Astrocyte of the cerebellum (primary cell): ENCODE results near the gene PARD6G.
"Not testable (repeated sequence)": the region's sequence is repeated elsewhere in the genome, so short reads cannot be mapped to it uniquely, and the experiment has no call there.

Experiments used
- DNase-seq: peaks from one replicate; pipeline ENCODE4 v3.0.0-alpha.2; 2011; ENCODE audit warnings: low read depth
- H3K4me3 ChIP-seq: 2 replicates; pipeline ENCODE4 v1.5.1; 2011; ENCODE audit warnings: mild to moderate bottlenecking, low read depth, low read length, moderate library complexity
- CTCF ChIP-seq: IDR thresholded peaks from 2 replicates; pipeline ENCODE4 v1.5.1; 2012; ENCODE audit warnings: low read length, low read depth, moderate library complexity, mild to moderate bottlenecking; ENCODE audit errors: missing control alignments
- in situ Hi-C: cut with HindIII; loops from 2 replicates; pipeline ENCODE4 v1.10.0; 2017; ENCODE audit warnings: low sequenced_read_pairs

The PARD6G gene

DNA sequence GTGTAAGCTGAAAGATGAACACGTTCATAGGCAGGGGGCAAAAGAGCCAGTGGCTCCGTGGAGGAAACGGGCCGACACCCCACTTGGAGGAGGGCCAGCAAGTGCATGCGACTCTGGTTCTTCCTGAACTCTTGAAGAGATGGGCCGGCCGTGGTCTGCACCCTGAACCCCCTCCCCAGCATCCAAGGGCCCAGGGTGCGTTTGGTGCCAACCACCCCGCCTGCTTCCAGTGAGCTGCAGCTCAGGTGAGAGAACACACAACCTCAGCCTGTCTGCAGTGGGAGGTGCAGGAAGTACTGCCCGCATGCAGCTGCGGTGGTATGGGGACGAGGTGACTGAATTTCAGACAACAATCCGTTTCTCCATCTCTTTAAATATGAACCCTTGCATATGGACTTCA, 79.4 kb downstream of the PARD6G start:
- in situ Hi-C loops = no loop called here
- TF ChIP-seq CTCF = no peak
- DNase-seq = no peak
- no peak overlapping the region for H3K4me3 ChIP-seq

GRCh38 chr18:80167331-80167730, 80.0 kb downstream of the PARD6G start:
- no peak for TF ChIP-seq CTCF
- in situ Hi-C loops = no loop called here

DNA sequence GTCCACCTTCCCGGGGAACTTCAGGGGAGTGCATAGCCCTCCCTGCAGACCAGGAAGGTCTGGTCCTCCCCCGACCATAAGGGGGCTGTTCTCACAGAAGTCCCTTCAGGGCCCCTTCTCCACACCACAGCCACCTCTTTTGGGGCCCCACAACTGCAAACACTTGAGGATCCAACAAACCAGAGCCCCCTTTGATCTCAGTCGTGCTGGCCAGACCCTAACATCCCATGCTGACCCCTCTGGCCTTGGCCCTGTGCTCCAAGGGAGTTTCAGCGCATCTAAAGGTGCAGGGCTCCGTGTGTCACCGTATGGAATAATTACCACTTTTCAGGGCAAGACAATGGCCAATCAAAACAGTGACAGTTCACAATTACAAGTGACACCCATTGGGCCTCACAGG, 80.6 kb downstream of the PARD6G start:
- no peak overlapping the region for H3K4me3 ChIP-seq
- no peak for DNase-seq
- in situ Hi-C loops = no loop called here
- TF ChIP-seq CTCF = no peak

More at GRCh38 chr18:80167331-80167730, 80.0 kb downstream of the PARD6G start:
- no peak for DNase-seq
- no peak overlapping the region for H3K4me3 ChIP-seq

GRCh38 chr18:80166240-80166639, 81.1 kb downstream of the PARD6G start:
- H3K4me3 ChIP-seq = no peak overlapping the region
- DNase-seq = no peak
- in situ Hi-C loops = no loop called here
- no peak for TF ChIP-seq CTCF

DNA sequence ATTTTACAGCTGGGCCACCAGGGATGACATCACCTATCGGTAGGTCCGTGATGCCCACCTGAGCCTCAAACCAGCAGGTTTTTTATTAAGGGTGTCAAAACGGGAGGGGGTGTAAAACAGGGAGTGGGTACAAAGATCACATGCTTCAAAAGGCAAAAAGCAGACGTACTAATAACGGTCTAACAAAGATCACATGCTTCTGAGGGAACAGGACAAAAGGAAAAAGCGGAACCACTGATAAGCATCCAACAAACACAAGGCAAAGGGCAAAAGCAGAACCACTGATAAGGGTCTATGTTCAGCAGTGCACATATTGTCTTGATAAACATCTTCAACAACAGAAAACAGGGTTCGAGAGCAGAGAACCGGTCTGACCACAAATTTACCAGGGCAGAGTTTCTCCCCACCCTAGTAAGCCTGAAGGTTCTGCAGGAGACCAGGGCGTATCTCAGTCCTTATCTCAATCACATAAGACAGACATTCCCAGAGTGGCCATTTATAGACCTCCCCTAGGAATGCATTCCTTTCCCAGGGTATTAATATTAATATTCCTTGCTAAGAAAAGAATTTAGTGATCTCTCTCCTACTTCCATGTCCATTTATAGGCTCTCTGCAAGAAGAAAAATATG, 82.5 kb downstream of the PARD6G start:
- in situ Hi-C loops = not testable (repeated sequence)

DNA sequence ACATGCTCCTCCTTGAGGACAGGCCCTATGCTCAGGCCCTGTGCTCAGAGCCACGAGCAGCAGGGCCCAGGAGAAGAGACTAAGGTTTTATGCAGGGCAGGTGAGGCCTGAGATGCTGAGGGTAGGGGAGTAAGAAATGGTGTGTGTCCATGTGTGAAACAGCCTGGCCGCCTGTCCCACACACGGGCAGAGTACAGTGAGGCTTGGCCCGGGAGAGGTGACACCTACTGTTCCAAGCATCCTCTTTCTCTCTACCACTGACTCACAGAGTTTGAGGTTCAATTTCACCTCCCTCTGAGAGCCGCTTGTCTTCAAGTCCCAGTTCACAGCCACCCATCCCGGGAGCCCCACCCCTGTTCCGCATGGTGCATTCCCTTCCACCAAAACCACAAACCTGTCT, 84.1 kb downstream of the PARD6G start:
- DNase-seq = no peak
- in situ Hi-C loops = no loop called here
- H3K4me3 ChIP-seq = no peak overlapping the region
- no peak for TF ChIP-seq CTCF

More for the DNA sequence above, 82.5 kb downstream of the PARD6G start:
- not testable (repeated sequence) for DNase-seq, H3K4me3 ChIP-seq

GRCh38 chr18:80161781-80162417, 85.4 kb downstream of the PARD6G start:
- H3K4me3 ChIP-seq = no peak overlapping the region
- DNase-seq = no peak
- in situ Hi-C loops = no loop called here
- TF ChIP-seq CTCF = no peak
